HepG2 (cell line): ENCODE results near the gene STRIT1. TPM values are rescaled to one million over a fixed set of nuclear protein-coding genes. Genes with fewer than 3 reads are reported as not detected.

ENCODE experiments used
- ATAC-seq: fragments of 200-7000 bp; cut with Tn5 transposase; 3 replicates; pipeline ENCODE4 v1.9.1; 2020; ENCODE audit warnings: mild to moderate bottlenecking, moderate library complexity
- BruUV-seq: library from RNA; stranded (reverse); fragments of 400-500 nt; replicated peaks from 2 replicates; lab custom pipeline; 2021; lab: Mats Ljungman, UMichigan
- CTCF ChIA-PET: fragments of 300-600 bp; formaldehyde crosslinking; extraction: SDS; loops from one replicate; lab custom pipeline; 2021; ENCODE audit warnings: low total read pairs, inconsistent platforms, low intra/inter-chr PET ratio; lab: Yijun Ruan, JAX
- POLR2A ChIA-PET: fragments of 350-600 bp; sonication (Branson Sonifier 250); formaldehyde crosslinking; loops from one replicate; lab custom pipeline; 2020; ENCODE audit warnings: antibody characterized with exemption, inconsistent platforms; lab: Yijun Ruan, JAX
- DNase-seq: peaks from one replicate; pipeline ENCODE4 v3.0.0-alpha.2; 2015; ENCODE audit warnings: low spot score
- FAIRE-seq: peaks from 3 replicates; lab custom pipeline; 2011; peaks lifted over from hg19 to GRCh38; lab: Jason Lieb, UNC
- H2AFZ ChIP-seq: one replicate; pipeline ENCODE4 v1.6.1; 2011; ENCODE audit warnings: low read length, inconsistent platforms
- H3K27ac ChIP-seq: fragments of 300-600 bp; 3 replicates; pipeline ENCODE4 v1.8.0; 2011; ENCODE audit warnings: mixed run types, mild to moderate bottlenecking, mixed read lengths, low read length, inconsistent platforms; ENCODE audit not compliant: insufficient read depth; ENCODE audit errors: extremely low read length
- H3K27me3 ChIP-seq, 2 experiments: fragments of 200-600 bp in 1 of 2; 2 replicates in 1 of 2; 3 replicates in 1 of 2; pipeline versions ENCODE4 v1.6.0 to v1.8.0; 2011; ENCODE audit warnings: low read length in 2 of 2, mild to moderate bottlenecking in 2 of 2, moderate library complexity in 2 of 2, inconsistent platforms in 1 of 2; ENCODE audit not compliant: insufficient read depth in 2 of 2, control insufficient read depth in 1 of 2
- H3K36me3 ChIP-seq, 2 experiments: fragments of 200-600 bp in 1 of 2; replicated peaks in 1 of 2; 2 replicates in 1 of 2; 3 replicates in 1 of 2; pipeline versions ENCODE4 v1.5.1 to v1.8.0; 2011; ENCODE audit warnings: low read length in 2 of 2, inconsistent platforms in 1 of 2; ENCODE audit not compliant: insufficient read depth in 2 of 2, control insufficient read depth in 1 of 2
- H3K4me1 ChIP-seq: 2 replicates; pipeline ENCODE4 v1.5.1; 2012; ENCODE audit warnings: low read length, inconsistent platforms; ENCODE audit not compliant: insufficient read depth
- H3K4me2 ChIP-seq: 2 replicates; pipeline ENCODE4 v1.6.0; 2011; ENCODE audit warnings: low read depth, low read length, inconsistent platforms
- H3K4me3 ChIP-seq, 3 experiments: fragments of 200-600 bp in 1 of 3; sonication (generic), shearing (Covaris generic) in 1 of 3; replicated peaks in 1 of 3; 2 replicates each; pipeline ENCODE4 v1.5.1; 2011 to 2016; ENCODE audit warnings: low read length in 3 of 3, inconsistent platforms in 2 of 3, low read depth in 2 of 3, mild to moderate bottlenecking in 2 of 3, control low read depth in 1 of 3, mixed read lengths in 1 of 3; ENCODE audit not compliant: insufficient read depth in 1 of 3
- H3K79me2 ChIP-seq: one replicate; pipeline ENCODE4 v1.6.1; 2011; ENCODE audit warnings: low read length, inconsistent platforms; ENCODE audit not compliant: insufficient read depth
- H3K9ac ChIP-seq: 2 replicates; pipeline ENCODE4 v1.6.0; 2011; ENCODE audit warnings: mild to moderate bottlenecking, low read depth, low read length, inconsistent platforms; ENCODE audit not compliant: insufficient read depth
- H3K9me3 ChIP-seq: 2 replicates; pipeline ENCODE4 v1.5.1; 2012; ENCODE audit warnings: mild to moderate bottlenecking, low read length
- H4K20me1 ChIP-seq: 2 replicates; pipeline ENCODE4 v1.6.0; 2011; ENCODE audit warnings: inconsistent platforms, mild to moderate bottlenecking, low read length, moderate library complexity; ENCODE audit not compliant: insufficient read depth
- ATAD3A ChIP-seq: sonication (generic); formaldehyde crosslinking; IDR thresholded peaks from 2 replicates; pipeline ENCODE4 v1.4.0; 2020; ENCODE audit warnings: missing genetic modification reagents
- CSRNP2 ChIP-seq: sonication (generic); formaldehyde crosslinking; conservative IDR thresholded peaks from 2 replicates; pipeline ENCODE4 v1.8.0; 2022; ENCODE audit warnings: low read depth, missing genetic modification reagents
- ERF ChIP-seq: IDR thresholded peaks from 2 replicates; pipeline ENCODE4 v1.6.1; 2018; ENCODE audit warnings: missing biosample characterization, missing genetic modification reagents
- HNRNPH1 ChIP-seq: fragments of 200-400 bp; formaldehyde crosslinking; optimal IDR thresholded peaks from 2 replicates; pipeline ENCODE3; 2017; ENCODE audit warnings: mild to moderate bottlenecking, low read depth, low read length
- MLX ChIP-seq: IDR thresholded peaks from 2 replicates; pipeline ENCODE4 v1.6.1; 2016
- MYNN ChIP-seq: sonication (generic); formaldehyde crosslinking; IDR thresholded peaks from 2 replicates; pipeline ENCODE4 v1.4.0; 2020; ENCODE audit warnings: mild to moderate bottlenecking, low read depth, missing genetic modification reagents
- SUZ12 ChIP-seq: fragments of 150-350 bp; IDR thresholded peaks from 2 replicates; pipeline ENCODE4 v1.6.1; 2014; ENCODE audit warnings: low read depth, low read length
- ZNF20 ChIP-seq: sonication (generic); formaldehyde crosslinking; IDR thresholded peaks from 2 replicates; pipeline ENCODE4 v1.4.0; 2020; ENCODE audit warnings: mild to moderate bottlenecking, moderate library complexity, missing genetic modification reagents
- ZNF24 ChIP-seq: fragments of 450-650 bp; IDR thresholded peaks from 2 replicates; pipeline ENCODE4 v1.6.1; 2017; ENCODE audit warnings: antibody characterized with exemption, mild to moderate bottlenecking
- ZNF432 ChIP-seq: sonication (generic); formaldehyde crosslinking; IDR thresholded peaks from 2 replicates; pipeline ENCODE4 v1.5.0; 2020; ENCODE audit warnings: missing genetic modification reagents, mild to moderate bottlenecking, borderline replicate concordance
- ZNF670 ChIP-seq: sonication (generic); formaldehyde crosslinking; IDR thresholded peaks from 2 replicates; pipeline ENCODE4 v1.8.0; 2022; ENCODE audit warnings: mild to moderate bottlenecking, missing genetic modification reagents, borderline replicate concordance
- ZNF790 ChIP-seq: sonication (generic); formaldehyde crosslinking; IDR thresholded peaks from 2 replicates; pipeline ENCODE4 v1.8.0; 2022; ENCODE audit warnings: missing genetic modification reagents, mild to moderate bottlenecking, borderline replicate concordance
- WGBS: methylation state at CpG from one replicate; pipeline ENCODE4 v1.1.6; 2017; ENCODE audit warnings: low lambda C conversion rate; 5-methylcytosine and 5-hydroxymethylcytosine counted together
- in situ Hi-C: cut with HindIII; loops from 2 replicates; pipeline ENCODE4 v1.10.0; 2017; ENCODE audit warnings: low pct_unique_long_range_greater_than_20kb; ENCODE audit not compliant: extremely low pct_ligation_motif_present
- intact Hi-C: fragments of 100-400 bp; cut with micrococcal nuclease; formaldehyde crosslinking; loops from one replicate; pipeline ENCODE4 v1.10.0; 2022; ENCODE audit not compliant: unreplicated experiment
- polyA plus RNA-seq, 8 experiments: library from polyadenylated mRNA; depleted of rRNA in 3 of 8; stranded (reverse) in 7 of 8; unstranded in 1 of 8; fragments of >200 nt; fragmentation: Illumina TruSeq in 4 of 8; extraction: Trizol in 4 of 8; gene quantifications; 2 replicates each; pipeline versions ENCODE4 v1.2.1 to v1.2.3, GENCODE V29; 2011 to 2016; ENCODE audit warnings: low read depth in 4 of 8, missing spikeins in 1 of 8, mixed read lengths in 1 of 8; ENCODE audit not compliant: insufficient read depth in 1 of 8
- total RNA-seq, 5 experiments: library from RNA; depleted of rRNA; stranded (reverse); fragments of >200 nt; fragmentation: Illumina TruSeq; extraction: Trizol; gene quantifications; 2 replicates each; pipeline ENCODE4 v1.2.3, GENCODE V29; 2016; ENCODE audit warnings: low read depth in 1 of 5
- TF ChIP-seq, protein P1 (sequence below): sonication (generic); formaldehyde crosslinking; IDR thresholded peaks from 2 replicates; pipeline ENCODE4 v1.4.0; 2020; ENCODE audit warnings: missing genetic modification reagents
- TF ChIP-seq, protein P2 (sequence below): sonication (generic); formaldehyde crosslinking; IDR thresholded peaks from 2 replicates; pipeline ENCODE4 v1.5.0; 2020; ENCODE audit warnings: mild to moderate bottlenecking, missing genetic modification reagents

The STRIT1 gene
- total and polyA plus RNA-seq, 2 of the 13 experiments (the other 11 are each of a cell fraction or from before 2014, with no cell fraction given), result not detected

GRCh38 chr3:155292693-155293092, 790 bp downstream of the STRIT1 start:
- WGBS, result 54% methylated on average over 2 of the region's 2 CpGs
- ATAC-seq, result no peak
- in situ Hi-C loops, result no loop called here

More at GRCh38 chr3:155292693-155293092, 790 bp downstream of the STRIT1 start:
- H3K9me3 ChIP-seq, result peaks cover 13% of the 10 kb centered on the region
- no peak overlapping the region for H2AFZ ChIP-seq
- DNase-seq (no peak), FAIRE-seq (no peak)
- H3K9ac ChIP-seq, result no peak overlapping the region
- no peaks in the 10 kb centered on the region for H3K79me2 ChIP-seq
- no peak for TF ChIP-seq MYNN (CRISPR knock-in tag)
- no peak for TF ChIP-seq MLX
- no peak for TF ChIP-seq ZNF790 (CRISPR knock-in tag)
- TF ChIP-seq, protein P1, sequence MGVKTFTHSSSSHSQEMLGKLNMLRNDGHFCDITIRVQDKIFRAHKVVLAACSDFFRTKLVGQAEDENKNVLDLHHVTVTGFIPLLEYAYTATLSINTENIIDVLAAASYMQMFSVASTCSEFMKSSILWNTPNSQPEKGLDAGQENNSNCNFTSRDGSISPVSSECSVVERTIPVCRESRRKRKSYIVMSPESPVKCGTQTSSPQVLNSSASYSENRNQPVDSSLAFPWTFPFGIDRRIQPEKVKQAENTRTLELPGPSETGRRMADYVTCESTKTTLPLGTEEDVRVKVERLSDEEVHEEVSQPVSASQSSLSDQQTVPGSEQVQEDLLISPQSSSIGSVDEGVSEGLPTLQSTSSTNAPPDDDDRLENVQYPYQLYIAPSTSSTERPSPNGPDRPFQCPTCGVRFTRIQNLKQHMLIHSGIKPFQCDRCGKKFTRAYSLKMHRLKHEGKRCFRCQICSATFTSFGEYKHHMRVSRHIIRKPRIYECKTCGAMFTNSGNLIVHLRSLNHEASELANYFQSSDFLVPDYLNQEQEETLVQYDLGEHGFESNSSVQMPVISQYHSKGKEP (CRISPR knock-in tag), result no peak
- no peak for TF ChIP-seq ZNF24
- no peak for TF ChIP-seq SUZ12
- TF ChIP-seq ZNF670, result no peak
- no peak for TF ChIP-seq ERF
- TF ChIP-seq ZNF20 (CRISPR knock-in tag), result no peak
- TF ChIP-seq, protein P2, sequence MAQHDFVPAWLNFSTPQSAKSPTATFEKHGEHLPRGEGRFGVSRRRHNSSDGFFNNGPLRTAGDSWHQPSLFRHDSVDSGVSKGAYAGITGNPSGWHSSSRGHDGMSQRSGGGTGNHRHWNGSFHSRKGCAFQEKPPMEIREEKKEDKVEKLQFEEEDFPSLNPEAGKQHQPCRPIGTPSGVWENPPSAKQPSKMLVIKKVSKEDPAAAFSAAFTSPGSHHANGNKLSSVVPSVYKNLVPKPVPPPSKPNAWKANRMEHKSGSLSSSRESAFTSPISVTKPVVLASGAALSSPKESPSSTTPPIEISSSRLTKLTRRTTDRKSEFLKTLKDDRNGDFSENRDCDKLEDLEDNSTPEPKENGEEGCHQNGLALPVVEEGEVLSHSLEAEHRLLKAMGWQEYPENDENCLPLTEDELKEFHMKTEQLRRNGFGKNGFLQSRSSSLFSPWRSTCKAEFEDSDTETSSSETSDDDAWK (CRISPR knock-in tag), result no peak
- TF ChIP-seq HNRNPH1, result no peak
- TF ChIP-seq ZNF432, result no peak
- no peak for TF ChIP-seq CSRNP2 (CRISPR knock-in tag)
- no peak for TF ChIP-seq ATAD3A (CRISPR knock-in tag)
- no peaks in the 10 kb centered on the region for H3K36me3 ChIP-seq
- H3K27ac ChIP-seq, result no peak overlapping the region
- no TSS peak for BruUV-seq
- POLR2A ChIA-PET, result no interaction called here
- no peaks in the 10 kb centered on the region for H3K27me3 ChIP-seq
- H3K4me2 ChIP-seq, result no peak overlapping the region
- H4K20me1 ChIP-seq, result no peaks in the 10 kb centered on the region
- no peak overlapping the region for H3K4me3 ChIP-seq
- CTCF ChIA-PET, result no interaction called here
- H3K4me1 ChIP-seq, result peaks cover 18% of the 10 kb centered on the region
- intact Hi-C loops, result no loop called here
